GM12864 (cell line): ENCODE measurements around the gene TBP.

Experiments used
- DNase-seq: peaks from one replicate; pipeline ENCODE4 v3.0.0-alpha.2; 2011; ENCODE audit warnings: low read depth
- H3K4me3 ChIP-seq: 2 replicates; pipeline ENCODE4 v1.5.1; 2011; ENCODE audit warnings: mild to moderate bottlenecking, low read depth, low read length, control low read depth
- TF ChIP-seq, protein P1 (sequence below): IDR thresholded peaks from 2 replicates; pipeline ENCODE4 v1.5.1; 2011; ENCODE audit warnings: low read depth, mild to moderate bottlenecking, moderate library complexity, low read length, control low read depth, inconsistent platforms; ENCODE audit errors: missing control alignments

TBP gene

DNA sequence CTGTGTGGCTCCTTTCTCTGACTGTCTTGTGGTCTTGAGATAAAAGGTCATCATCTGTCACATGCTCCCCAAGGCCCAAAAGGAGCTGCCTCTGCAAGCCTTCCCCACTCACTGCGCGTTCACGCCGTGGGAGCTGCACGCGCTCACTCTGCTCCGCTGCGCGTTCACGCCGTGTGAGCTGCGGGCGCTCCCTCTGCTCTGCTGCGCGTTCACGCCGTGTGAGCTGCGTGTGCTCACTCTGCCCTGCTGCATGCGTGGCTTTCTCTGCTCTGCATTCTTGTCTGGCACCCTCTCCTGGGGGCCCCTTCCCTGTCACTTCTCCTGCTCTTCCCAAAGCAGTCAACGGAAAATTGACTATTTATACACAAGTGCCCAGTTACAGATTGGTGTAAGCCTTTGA, 43.5 kb upstream of the TBP start:
- DNase-seq, result no peak
- H3K4me3 ChIP-seq, result no peak overlapping the region
- TF ChIP-seq, protein P1, sequence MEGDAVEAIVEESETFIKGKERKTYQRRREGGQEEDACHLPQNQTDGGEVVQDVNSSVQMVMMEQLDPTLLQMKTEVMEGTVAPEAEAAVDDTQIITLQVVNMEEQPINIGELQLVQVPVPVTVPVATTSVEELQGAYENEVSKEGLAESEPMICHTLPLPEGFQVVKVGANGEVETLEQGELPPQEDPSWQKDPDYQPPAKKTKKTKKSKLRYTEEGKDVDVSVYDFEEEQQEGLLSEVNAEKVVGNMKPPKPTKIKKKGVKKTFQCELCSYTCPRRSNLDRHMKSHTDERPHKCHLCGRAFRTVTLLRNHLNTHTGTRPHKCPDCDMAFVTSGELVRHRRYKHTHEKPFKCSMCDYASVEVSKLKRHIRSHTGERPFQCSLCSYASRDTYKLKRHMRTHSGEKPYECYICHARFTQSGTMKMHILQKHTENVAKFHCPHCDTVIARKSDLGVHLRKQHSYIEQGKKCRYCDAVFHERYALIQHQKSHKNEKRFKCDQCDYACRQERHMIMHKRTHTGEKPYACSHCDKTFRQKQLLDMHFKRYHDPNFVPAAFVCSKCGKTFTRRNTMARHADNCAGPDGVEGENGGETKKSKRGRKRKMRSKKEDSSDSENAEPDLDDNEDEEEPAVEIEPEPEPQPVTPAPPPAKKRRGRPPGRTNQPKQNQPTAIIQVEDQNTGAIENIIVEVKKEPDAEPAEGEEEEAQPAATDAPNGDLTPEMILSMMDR, result no peak

GRCh38 chr6:170512249-170512648, 41.9 kb upstream of the TBP start:
- no peak for DNase-seq

GRCh38 chr6:170514908-170515307, 39.3 kb upstream of the TBP start:
- DNase-seq, result no peak
- no peak overlapping the region for H3K4me3 ChIP-seq
- TF ChIP-seq, protein P1, result no peak

More at GRCh38 chr6:170512249-170512648, 41.9 kb upstream of the TBP start:
- H3K4me3 ChIP-seq, result no peak overlapping the region
- TF ChIP-seq, protein P1, result no peak

- H3K4me3 ChIP-seq, result no peak overlapping the region
- TF ChIP-seq, protein P1, result peak; percentile 83
- peak; percentile 33 for DNase-seq
These were observed 37.2 kb upstream of the TBP start for GRCh38 chr6:170516783-170517616.

DNA sequence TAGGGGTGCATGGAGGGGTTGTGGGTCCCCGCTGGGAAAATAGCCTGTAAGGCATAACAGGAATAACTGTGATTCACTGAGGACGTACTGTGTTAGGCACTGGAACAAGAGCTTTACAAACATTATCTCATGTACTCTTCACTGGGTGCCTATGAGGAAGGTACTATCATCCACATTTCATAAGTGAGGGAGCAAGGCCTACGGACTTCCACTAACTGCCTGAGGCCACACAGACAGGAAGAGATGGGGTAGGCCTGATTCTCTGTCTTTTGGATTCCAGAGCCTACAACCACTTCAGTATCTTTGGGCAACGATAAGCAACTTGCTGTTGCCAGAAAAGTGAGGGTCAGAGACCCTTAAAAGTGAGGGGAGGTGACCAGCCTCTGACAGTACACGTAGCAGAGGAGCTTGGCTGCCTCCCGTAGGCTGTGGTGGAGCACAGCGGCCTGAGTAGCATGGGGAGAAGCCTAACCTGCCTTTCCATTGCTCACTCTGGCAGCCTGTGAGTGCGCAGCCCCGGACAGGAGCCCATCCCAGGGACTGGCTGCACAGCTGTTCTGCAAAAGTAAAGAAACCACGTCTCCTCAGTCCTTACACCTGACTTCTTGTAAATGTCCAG, 31.5 kb upstream of the TBP start:
- TF ChIP-seq, protein P1, result peak; percentile 41
- no peak for DNase-seq
- H3K4me3 ChIP-seq, result no peak overlapping the region

- TF ChIP-seq, protein P1, result no peak
- no peak for DNase-seq
- H3K4me3 ChIP-seq, result no peak overlapping the region
These were observed 30.7 kb upstream of the TBP start for GRCh38 chr6:170523256-170524171.
